Measurements from ENCODE around the gene PRSS2. TPM values are rescaled to one million over a fixed set of nuclear protein-coding genes. Genes with fewer than 3 reads are reported as not detected.

PRSS2 gene
- total RNA-seq, 1 donor from 2014 or later = not detected

DNA sequence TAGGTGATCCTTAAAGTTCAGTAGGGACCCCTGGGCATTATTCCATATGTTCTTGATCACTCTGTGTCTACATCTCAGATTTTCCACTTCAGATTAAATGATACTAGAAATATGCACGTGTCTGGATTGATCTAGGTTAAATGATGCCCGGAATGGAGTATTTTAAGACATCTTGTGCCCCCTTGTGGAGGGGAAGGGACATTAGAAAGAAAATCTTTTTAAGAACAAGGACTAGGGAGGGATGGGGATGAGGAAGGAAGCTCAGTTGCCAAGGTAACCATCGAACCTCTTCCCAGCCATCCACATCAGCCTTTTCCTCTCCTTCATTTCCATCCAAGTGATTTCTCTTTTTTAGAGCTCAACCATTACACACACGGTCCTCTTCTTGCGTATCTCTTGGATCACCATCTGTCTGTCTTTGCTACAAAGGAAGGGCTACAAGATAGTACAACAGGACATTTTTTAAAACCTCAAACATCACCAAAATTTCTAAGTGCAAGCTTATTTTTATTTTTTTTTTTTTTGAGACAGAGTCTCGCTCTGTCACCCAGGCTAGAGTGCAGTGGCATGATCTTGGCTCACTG is 40.5 kb downstream of the PRSS2 start:
- TF ChIP-seq, protein P1, sequence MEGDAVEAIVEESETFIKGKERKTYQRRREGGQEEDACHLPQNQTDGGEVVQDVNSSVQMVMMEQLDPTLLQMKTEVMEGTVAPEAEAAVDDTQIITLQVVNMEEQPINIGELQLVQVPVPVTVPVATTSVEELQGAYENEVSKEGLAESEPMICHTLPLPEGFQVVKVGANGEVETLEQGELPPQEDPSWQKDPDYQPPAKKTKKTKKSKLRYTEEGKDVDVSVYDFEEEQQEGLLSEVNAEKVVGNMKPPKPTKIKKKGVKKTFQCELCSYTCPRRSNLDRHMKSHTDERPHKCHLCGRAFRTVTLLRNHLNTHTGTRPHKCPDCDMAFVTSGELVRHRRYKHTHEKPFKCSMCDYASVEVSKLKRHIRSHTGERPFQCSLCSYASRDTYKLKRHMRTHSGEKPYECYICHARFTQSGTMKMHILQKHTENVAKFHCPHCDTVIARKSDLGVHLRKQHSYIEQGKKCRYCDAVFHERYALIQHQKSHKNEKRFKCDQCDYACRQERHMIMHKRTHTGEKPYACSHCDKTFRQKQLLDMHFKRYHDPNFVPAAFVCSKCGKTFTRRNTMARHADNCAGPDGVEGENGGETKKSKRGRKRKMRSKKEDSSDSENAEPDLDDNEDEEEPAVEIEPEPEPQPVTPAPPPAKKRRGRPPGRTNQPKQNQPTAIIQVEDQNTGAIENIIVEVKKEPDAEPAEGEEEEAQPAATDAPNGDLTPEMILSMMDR (IDR thresholded peaks at IDR 0.05) = no peak
- intact Hi-C loops (cut with micrococcal nuclease) = loop anchor here (1.0 kb wide), 8 partner anchors 28 to 207 kb away; no protein-coding TSS in a partner anchor
- peaks cover 85% of the 10 kb centered on the region for H3K4me1 Mint-ChIP-seq
- peaks cover 7% of the 10 kb centered on the region for H3K36me3 Mint-ChIP-seq (ENCODE audit: low read depth)
- H3K4me3 Mint-ChIP-seq = peak overlapping the region; percentile 17
- CTCF ChIA-PET = interaction anchor here (0.7 to 12.4 kb wide), 27 partner anchors 8 to 404 kb away, joined by 3 to 571 read pairs (median 6); partner anchors contain the start of gene EPHB6
- ATAC-seq (ENCODE audit: low read depth) (no peak), DNase-seq (no peak)
- POLR2A ChIA-PET = interaction anchor here (0.6 to 12.5 kb wide), 11 partner anchors 20 to 452 kb away, joined by 3 to 1916 read pairs (median 4); partner anchors contain the start of genes EPHB6 and GSTK1
- no peaks in the 10 kb centered on the region for H3K27me3 Mint-ChIP-seq
- peak overlapping the region; percentile 98 for H3K27ac Mint-ChIP-seq
- H3K9me3 Mint-ChIP-seq = peaks cover 3% of the 10 kb centered on the region

DNA sequence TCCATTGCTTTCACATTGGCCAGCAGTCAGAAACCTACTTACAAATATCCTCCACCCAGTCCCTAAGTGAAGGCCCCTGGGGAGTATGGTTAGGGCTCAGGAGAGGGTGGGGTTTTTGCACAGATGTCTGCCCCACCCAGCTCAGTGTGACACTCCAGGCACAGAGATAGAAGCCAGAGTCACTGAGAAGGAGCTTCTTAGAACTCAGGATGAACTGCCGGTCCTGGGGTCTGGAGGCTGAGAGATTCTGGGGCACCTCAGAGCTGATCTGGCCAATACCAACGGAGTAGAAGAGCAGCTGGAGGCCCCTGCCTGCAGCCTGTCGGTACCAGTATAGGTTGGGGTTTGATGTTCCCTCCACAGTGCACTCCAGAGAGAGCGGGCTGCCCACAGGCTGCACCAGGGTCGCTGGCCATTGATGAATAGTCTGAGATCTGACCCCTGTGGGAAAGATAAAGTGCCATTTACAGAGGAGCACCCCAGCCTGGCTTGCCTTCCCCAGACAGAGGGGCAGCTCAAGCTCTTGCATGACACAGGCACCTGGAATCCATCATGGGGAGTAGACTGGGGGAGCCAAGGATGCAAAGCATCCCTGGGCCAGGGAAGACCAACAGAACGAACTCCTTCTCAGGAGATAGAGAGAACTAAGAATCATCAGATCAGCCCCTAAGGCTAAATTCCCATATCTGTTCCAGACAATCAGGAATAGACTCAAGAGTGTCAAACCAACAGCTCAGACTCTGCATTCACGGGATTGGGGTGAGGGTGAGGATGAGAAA is 41.9 kb downstream of the PRSS2 start:
- peaks cover 71% of the 10 kb centered on the region for H3K4me1 Mint-ChIP-seq
- peaks cover 3% of the 10 kb centered on the region for H3K36me3 Mint-ChIP-seq (ENCODE audit: low read depth)
- H3K9me3 Mint-ChIP-seq = no peaks in the 10 kb centered on the region
- intact Hi-C loops (cut with micrococcal nuclease) = no loop called here
- TF ChIP-seq, protein P1 (IDR thresholded peaks at IDR 0.05) = no peak
- H3K27me3 Mint-ChIP-seq = no peaks in the 10 kb centered on the region
- H3K27ac Mint-ChIP-seq = peak overlapping the region; percentile 98
- DNase-seq (no peak), ATAC-seq (ENCODE audit: low read depth) (peak; percentile 12)
- ChIA-PET CTCF (interaction anchor here (0.6 to 12.4 kb wide), 13 partner anchors 23 to 402 kb away, joined by 3 to 571 read pairs (median 6); partner anchors contain the start of gene EPHB6), POLR2A (interaction anchor here (0.7 to 12.5 kb wide), 5 partner anchors 22 to 175 kb away, joined by 3 to 1916 read pairs (median 31); partner anchors contain the start of gene EPHB6)
- peak overlapping the region; percentile 71 for H3K4me3 Mint-ChIP-seq

DNA sequence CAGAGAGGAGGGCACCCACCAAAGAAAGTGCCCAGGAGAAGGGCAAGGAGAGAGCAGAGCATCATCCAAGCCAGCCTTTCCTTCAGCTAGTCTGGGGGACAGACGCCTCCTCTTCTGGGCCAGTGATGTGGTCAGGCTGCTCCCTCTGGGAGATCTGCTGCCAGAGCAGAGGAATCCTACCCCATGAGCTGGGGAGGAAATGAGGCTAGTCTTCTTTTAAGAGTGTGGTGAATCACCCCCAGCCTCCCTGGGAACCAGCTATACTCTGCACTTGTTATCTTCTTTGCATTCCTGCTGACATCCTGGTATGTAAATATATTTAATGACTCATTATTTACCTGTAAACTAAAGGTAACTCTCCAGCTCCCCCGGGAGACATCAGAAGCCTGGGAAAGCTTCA is 42.5 kb downstream of the PRSS2 start:
- no peaks in the 10 kb centered on the region for H3K27me3 Mint-ChIP-seq
- H3K27ac Mint-ChIP-seq = peak overlapping the region; percentile 98
- TF ChIP-seq, protein P1 (IDR thresholded peaks at IDR 0.05) = no peak
- H3K9me3 Mint-ChIP-seq = no peaks in the 10 kb centered on the region
- CTCF ChIA-PET = interaction anchor here (1.1 to 12.4 kb wide), 9 partner anchors 23 to 402 kb away, joined by 3 to 571 read pairs (median 25); partner anchors contain the start of gene EPHB6
- H3K4me3 Mint-ChIP-seq = peak overlapping the region; percentile 71
- H3K36me3 Mint-ChIP-seq (ENCODE audit: low read depth) = no peaks in the 10 kb centered on the region
- ATAC-seq (ENCODE audit: low read depth) (no peak), DNase-seq (no peak)
- peaks cover 65% of the 10 kb centered on the region for H3K4me1 Mint-ChIP-seq
- intact Hi-C loops (cut with micrococcal nuclease) = no loop called here
- POLR2A ChIA-PET = interaction anchor here (0.7 to 12.5 kb wide), 6 partner anchors 22 to 176 kb away, joined by 3 to 1916 read pairs (median 18); partner anchors contain the start of gene EPHB6

DNA sequence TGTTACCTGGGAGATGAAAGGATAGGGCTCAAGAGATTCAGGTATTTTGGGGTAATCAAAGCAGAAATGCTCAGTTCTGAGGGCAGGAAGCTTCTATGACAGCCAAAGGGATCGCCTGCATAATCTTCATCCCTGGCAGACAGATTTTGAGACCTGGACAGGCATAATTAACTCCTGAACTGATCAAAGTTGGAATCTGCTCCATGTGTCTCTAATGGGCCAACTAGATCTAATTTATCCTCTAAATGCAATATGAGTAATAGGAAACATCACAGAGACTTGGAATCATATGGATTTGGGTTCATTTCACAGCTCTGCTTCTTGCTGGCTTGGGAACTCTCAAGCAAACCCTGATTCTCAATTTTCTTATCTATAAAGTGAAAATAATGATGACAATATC is 42.9 kb downstream of the PRSS2 start:
- H3K4me3 Mint-ChIP-seq = no peak overlapping the region
- peak overlapping the region; percentile 98 for H3K27ac Mint-ChIP-seq
- no peaks in the 10 kb centered on the region for H3K36me3 Mint-ChIP-seq (ENCODE audit: low read depth)
- CTCF ChIA-PET = interaction anchor here (1.1 to 12.4 kb wide), 8 partner anchors 24 to 181 kb away, joined by 3 to 571 read pairs (median 30); partner anchors contain the start of gene EPHB6
- H3K4me1 Mint-ChIP-seq = peaks cover 60% of the 10 kb centered on the region
- POLR2A ChIA-PET = interaction anchor here (0.7 to 12.5 kb wide), 6 partner anchors 23 to 176 kb away, joined by 3 to 1916 read pairs (median 18); partner anchors contain the start of gene EPHB6
- intact Hi-C loops (cut with micrococcal nuclease) = no loop called here
- no peaks in the 10 kb centered on the region for H3K27me3 Mint-ChIP-seq
- DNase-seq (no peak), ATAC-seq (ENCODE audit: low read depth) (no peak)
- TF ChIP-seq, protein P1 (IDR thresholded peaks at IDR 0.05) = no peak
- no peaks in the 10 kb centered on the region for H3K9me3 Mint-ChIP-seq
